GM19455 (cell line): ENCODE results near the gene DNAJC22.
A peak's percentile ranks its signal among the peaks of the same experiment; 100 is the strongest.

ENCODE experiments used
- ATAC-seq: cut with Tn5 transposase; IDR thresholded peaks from one replicate; pipeline ENCODE4 v1.9.1; 2021; ENCODE audit not compliant: unreplicated experiment

The DNAJC22 gene

DNA sequence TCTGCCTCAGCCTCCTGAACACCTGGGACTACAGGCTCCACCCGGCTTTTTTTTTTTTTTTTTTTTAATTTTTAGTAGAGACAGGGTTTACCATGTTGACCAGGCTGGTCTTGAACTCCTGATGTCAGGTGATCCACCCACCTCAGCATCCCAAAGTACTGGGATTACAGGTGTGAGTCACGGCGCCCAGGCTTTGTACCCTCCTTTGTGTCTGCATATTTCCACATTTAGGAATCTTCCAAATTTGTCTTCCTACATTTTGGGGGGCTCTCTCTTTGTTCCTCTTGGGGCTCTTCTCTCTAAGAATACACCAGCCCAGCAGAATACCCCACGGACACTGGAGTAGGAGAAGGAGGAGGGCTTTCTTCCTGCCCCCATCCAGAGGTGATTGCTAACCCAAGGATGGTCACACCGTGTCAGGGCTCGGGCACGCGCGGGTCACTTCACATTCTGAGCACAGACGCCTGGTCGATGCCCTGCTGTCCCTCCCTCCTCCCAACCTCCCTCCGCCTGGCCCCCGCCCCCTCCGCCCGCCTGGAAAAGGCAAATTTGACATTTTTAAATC is 2.1 kb upstream of the DNAJC22 start:
- no peak for ATAC-seq

DNA sequence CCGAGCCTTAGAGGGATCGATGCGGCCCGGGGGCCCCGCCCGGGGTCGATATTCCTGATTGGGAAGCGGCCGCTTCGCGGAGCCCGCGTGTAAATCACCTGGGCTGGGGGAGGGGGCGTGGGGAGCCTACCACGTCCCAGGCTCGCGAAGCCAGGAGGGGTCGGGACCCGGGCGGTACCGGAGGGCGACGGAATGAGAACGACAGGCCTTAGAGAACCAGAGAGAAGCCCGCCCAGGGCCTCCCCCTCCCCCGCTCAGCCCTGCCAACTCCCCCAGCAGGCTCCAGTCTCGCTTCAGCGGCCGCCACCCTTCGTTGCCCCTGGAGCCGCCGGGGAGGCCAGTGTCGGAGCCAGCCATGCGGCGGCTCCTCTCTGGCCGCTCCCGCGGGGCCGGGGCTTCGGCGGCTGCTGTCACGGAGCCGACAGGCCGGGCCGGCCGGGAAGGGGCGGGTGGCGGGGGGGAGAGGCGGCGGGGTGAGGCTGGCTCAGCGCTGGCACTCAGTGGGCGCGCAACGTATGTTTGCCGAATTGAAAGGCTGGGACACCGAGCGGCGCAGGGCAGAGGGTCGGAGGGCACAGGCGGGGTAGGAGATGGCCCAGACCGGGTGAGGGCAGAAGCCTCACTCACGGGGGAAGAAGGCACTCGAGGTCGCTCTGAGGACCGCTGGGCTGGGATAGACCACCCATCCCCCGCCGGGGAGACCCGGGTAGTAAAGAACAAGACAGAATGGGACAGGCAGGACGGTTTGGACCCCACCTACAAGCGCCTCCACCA is 1.4 kb upstream of the DNAJC22 start:
- no peak for ATAC-seq

DNA sequence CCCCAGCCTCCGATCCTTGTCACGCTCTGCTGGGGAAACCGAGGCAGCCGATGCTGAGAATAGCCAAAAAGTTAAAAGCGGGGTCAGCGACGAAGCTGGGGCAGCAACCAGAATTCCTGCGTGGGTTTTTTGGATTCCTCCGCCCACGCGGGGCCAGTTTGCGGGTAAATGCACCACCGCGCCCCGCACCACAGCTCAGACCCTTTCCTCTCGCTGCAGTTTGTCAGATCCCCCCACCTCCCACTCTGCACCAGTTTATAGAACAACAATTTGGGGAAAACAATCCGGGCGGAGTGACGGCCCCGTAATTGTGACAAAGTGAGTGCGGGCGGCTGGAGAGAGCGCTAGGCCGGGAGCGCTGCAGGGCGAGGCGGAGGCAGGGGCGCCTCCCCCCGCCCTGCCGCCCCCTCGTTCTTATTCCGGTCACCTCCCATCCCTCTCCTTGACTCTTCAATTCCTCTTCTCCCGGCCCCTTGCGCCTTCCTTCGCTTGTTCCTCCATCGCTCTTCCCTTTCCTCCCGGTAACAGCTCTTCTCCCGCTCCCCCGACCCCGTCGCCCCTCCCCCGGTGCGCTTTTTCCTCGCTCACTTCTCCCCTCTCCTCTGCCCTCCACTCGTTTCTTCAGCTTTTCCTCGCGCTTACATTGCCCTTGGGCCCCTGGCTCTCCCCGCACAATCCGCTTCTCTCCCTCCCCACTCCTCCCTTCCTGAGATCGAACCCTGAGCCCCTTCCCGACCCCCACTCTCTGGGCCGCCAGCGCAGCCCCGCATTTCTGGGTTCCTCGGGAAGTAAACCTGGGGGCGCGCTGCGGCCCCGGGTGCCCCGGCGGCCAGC is 646 bp upstream of the DNAJC22 start:
- no peak for ATAC-seq

DNA sequence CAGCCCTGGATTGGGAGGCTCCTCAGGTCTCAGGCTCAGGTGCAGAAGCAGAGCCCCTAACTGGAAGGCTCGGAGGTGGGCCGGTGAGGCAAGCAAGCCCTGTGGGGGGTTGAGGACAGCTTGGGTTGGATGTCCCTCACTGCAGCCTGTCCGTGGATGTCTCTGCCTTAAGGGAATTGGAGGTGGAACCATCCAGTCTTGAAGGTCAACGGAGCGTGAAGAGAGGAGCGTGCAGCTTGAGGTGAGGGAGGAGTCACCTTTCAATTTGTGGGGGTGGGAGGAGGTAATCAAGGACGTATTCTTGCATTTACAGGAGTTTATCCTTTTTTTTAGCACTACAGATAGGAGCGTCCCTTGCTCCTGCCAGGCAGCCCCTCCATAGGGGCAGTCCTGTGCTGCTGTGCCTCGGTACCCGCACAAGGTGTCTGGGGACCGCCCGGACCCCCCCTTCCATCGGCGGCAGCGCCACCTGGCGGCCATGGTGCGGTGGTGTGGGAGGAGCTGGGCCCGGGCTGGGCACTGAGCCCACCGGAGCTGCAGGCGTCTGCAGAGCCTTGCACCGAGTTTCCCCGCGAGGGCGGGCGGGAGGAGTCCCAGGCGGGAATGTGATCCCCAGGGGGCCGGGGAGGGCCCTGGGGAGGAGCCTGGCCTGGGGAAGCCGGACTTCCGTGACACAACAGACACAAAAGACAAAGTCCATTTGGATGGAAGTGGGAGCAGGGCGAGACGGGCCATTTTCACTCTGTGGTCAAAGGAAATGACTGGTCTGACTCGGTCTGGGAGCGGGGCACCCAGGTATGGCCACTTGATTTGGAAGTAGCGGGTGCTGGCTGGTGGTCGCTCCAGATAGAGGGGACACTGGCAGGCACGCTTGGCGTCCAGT is 864 bp downstream of the DNAJC22 start:
- ATAC-seq = no peak

DNA sequence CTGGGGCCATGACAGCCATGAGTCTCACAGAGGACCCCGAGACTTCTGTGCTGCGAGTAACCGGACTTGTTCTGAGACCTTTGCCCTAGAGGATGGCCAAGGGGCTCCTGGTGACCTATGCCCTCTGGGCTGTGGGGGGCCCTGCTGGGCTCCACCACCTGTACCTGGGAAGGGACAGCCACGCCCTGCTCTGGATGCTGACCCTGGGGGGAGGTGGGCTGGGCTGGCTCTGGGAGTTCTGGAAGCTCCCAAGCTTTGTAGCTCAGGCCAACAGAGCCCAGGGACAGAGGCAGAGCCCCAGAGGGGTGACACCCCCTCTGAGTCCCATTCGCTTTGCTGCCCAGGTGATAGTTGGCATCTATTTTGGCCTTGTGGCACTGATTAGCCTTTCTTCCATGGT is 2.1 kb downstream of the DNAJC22 start:
- ATAC-seq = no peak

- ATAC-seq = no peak
Observed at GRCh38 chr12:49349266-49349665, 2.6 kb downstream of the DNAJC22 start.

- ATAC-seq = no peak
Observed at GRCh38 chr12:49352351-49352750, 5.7 kb downstream of the DNAJC22 start.

GRCh38 chr12:49355913-49356312 is 9.2 kb downstream of the DNAJC22 start:
- no peak for ATAC-seq

- no peak for ATAC-seq
Observed at GRCh38 chr12:49357103-49357678, 10.5 kb downstream of the DNAJC22 start.

DNA sequence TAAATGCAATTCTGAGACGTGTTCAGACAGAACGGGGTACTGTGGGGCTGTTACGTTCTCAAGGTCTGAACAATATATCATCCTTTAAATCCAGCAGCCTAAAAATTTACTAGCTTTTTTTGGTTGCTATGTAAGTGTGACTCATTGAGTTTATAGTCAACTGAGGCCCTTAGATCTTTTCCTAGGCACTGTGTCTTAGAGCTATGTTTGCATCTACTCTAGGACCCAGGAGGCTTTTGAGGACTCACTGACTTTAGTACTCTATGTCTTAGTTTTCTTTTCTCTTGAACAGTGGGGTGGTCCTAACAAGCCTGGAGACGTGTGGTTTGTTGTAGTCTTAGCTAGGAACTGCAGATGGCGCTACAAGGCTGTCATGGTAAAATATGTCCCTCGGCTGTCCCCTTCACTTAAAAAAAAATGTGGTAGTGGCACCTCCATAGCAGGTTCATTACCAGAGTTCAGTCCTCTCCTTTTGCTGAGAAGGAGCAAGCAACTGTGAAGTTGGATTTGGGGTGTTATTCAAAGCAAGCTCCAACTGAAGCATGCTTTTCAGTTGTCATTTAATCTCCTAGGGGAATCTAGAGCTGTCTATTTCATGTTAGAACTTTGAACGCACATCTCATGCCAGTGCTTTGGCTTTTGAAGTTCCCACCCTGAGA is 11.9 kb downstream of the DNAJC22 start:
- peak; percentile 59 for ATAC-seq

- ATAC-seq = no peak
Observed at GRCh38 chr12:49359671-49360070, 13.0 kb downstream of the DNAJC22 start.

DNA sequence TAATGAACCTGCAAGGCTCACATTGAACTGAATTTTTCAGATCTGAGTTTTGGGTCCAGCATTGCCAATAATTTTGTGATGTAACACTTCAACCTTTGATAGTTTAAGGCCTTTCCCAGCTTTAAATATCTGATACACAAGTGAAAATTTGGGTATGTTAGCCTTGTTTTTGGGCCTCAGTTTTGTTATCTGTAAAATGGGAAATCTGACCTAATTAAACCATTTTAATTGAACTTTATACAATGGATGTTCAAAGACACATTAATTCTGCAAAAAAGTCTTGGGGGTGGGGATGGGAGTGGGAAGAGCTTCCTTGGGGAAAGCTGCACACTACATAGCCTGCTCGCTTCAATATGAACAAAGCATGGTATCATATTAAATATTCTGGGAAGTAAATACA is 15.4 kb downstream of the DNAJC22 start:
- ATAC-seq = no peak

DNA sequence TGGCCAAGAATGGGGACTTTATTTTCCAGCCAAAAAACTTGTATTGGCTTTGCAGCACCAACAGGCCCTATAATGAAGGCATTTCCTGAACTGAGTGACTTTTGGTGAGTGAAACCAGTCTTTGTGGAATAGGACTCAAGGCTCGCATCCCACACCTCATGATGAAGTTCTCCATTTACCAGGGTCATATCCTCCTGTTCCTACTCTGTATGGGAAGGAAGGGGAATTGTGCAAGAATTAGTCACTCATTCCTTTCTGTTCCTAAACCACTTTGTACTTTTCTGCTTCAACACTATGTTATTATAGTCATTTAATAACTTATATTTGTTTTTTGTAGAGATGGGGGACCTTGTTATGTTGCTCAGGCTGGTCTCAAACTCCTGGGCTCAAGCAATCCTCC is 18.3 kb downstream of the DNAJC22 start:
- no peak for ATAC-seq

DNA sequence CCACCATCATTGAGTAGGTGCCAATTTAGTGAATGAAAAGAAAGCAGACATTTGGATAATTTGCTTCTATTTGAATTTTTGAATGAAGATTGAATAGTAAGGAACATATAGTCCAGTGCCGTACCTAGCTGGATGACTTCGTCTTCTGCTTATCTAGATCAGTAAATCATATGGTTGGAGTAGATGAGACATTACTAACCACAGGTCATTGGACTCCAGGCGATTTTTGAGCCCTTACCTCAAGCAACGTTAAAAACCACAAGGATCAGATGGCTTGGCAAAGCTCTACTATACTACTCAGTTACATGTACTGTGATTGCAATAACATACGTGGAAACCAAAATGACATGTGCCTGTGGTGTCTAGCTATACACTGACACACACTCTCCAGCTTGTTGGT is 18.9 kb downstream of the DNAJC22 start:
- ATAC-seq = no peak

DNA sequence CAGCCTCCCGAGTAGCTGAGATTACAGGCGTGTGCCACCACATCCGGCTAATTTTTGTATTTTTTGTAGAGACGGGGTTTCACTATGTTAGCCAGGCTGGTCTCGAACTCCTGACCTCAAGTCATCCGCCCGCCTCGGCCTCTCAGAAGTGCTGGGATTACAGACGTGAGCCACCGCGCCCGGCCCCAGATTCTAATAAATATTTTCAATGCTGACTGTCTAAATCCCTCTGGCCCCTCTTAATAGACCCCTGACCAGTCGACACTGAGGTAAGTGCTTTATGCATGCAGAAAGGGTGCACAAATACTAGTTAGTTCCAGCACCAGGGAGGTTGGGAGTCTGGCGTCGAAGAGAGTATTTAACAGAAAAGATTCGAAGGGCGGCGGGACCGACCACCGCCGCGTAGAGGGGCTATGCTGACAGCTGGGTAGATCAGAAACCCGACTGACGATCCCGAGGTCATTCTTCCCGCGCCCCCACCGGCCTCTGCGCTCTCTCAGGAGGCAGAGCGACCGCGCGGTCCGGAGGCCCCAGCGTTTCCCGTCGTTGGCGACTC is 19.5 kb downstream of the DNAJC22 start:
- ATAC-seq = peak; percentile 2

GRCh38 chr12:49366652-49367380 is 20.1 kb downstream of the DNAJC22 start:
- ATAC-seq = peak; percentile 66

GRCh38 chr12:49367381-49368239 is 20.9 kb downstream of the DNAJC22 start, which contains the start of gene SPATS2:
Gene SPATS2 (plus strand): TSS chr12:49367462. CDS start chr12:49461013, 93,551 bp downstream.
- no peak for ATAC-seq

DNA sequence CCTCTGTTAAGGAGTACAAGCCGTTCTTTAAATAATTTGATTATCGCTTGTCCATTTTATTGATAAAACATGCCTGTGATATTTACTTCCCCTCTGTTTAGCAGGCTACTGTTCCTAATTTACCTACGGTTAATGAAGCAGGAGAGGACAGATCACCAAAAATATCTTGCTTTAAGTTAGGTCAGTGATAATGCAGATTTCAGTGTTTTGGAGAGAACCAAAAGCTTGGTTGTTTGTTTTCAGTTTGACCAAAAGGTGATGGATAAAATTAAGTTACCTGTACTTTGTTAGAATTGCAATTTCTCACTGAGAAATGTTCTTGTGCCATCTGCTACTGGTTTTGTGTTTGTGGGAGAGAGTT is 21.5 kb downstream of the DNAJC22 start:
- ATAC-seq = no peak
